Measurements from ENCODE around the gene MARCO. TPM values are rescaled to one million over a fixed set of nuclear protein-coding genes. Genes with fewer than 3 reads are reported as not detected.
A peak's percentile ranks its signal among the peaks of the same experiment; 100 is the strongest.

The MARCO gene
- total and polyA plus RNA-seq, 12 donors: 0.44 to 149 (median 34.4) TPM

DNA sequence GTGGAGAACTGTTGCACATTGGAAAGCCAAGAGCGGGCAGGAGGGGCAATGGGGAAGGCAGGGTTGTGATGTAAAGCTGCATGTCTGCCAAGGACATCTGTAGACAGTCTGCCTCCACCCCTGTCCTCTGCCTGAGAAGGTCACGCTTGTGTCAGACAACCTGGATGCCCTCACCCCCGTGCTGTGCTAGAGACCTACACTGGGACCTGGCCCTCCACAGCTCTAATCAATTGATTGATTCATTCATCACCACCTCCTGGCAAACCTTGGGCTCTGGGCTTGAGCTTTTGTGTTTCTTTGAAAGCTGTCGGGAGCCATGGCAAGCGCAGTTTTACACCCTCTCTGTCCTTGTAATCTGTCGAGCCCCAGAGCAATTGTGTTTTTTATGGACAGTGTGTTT is 41.1 kb downstream of the MARCO start:
- WGBS, 4 donors: 46 to 71% (median 63%) methylated on average over 6 of the region's 6 CpGs

GRCh38 chr2:118983915-118984314 is 41.9 kb downstream of the MARCO start:
- Histone ChIP-seq H3K9me3 (replicated peaks in 1 of 3) (no peaks in the 10 kb centered on the region), H3K4me3 (no peak overlapping the region), H3K27me3 (no peaks in the 10 kb centered on the region), H3K36me3 (replicated peaks in 1 of 2) (no peaks in the 10 kb centered on the region), H3K27ac (no peak overlapping the region), H3K4me1 (replicated peaks in 1 of 2) (no peaks in the 10 kb centered on the region)
- WGBS, 4 donors: 63 to 86% (median 78%) methylated on average over 1 of the region's 1 CpG
- no peak for DNase-seq
- TF ChIP-seq POLR2A (IDR thresholded peaks at IDR 0.05) (no peak), CTCF (IDR thresholded peaks at IDR 0.05) (no peak)
- intact Hi-C loops (cut with DNase I): no loop called here

More for the DNA sequence above, 41.1 kb downstream of the MARCO start:
- DNase-seq: no peak
- Histone ChIP-seq H3K27ac (no peak overlapping the region), H3K4me3 (no peak overlapping the region), H3K36me3 (replicated peaks in 1 of 2) (no peaks in the 10 kb centered on the region), H3K4me1 (replicated peaks in 1 of 2) (no peaks in the 10 kb centered on the region), H3K9me3 (replicated peaks in 1 of 3) (no peaks in the 10 kb centered on the region), H3K27me3 (no peaks in the 10 kb centered on the region)
- no peak for TF ChIP-seq POLR2A (IDR thresholded peaks at IDR 0.05)
- TF ChIP-seq CTCF (IDR thresholded peaks at IDR 0.05): no peak
- intact Hi-C loops (cut with DNase I): no loop called here

DNA sequence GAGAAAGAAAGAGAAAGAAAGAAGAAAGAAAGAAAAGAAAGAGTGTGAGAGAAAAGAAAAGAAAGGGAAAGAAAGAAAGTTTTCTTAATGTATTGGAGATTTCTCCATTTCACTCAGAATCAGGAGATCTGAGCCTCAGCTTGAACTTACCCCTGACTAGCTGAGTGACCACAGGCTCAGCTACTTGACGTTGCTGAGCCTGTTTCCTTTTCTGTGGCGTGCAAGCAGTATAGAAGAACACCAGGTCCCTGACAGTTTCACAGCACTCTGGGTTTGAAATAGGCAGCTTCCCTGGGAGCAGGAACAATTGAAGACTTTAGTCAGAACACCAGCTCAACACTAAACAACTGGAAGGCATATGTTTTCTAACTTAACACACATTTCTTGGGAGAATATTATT is 44.7 kb downstream of the MARCO start:
- DNase-seq: no peak
- intact Hi-C loops (cut with DNase I): no loop called here
- WGBS, 4 donors: 10 to 38% (median 30%) methylated on average over 2 of the region's 2 CpGs

GRCh38 chr2:118987886-118988285 is 45.9 kb downstream of the MARCO start:
- no peaks in the 10 kb centered on the region for H3K36me3 ChIP-seq (replicated peaks in 1 of 2)
- H3K9me3 ChIP-seq (replicated peaks in 1 of 3): no peaks in the 10 kb centered on the region
- no peaks in the 10 kb centered on the region for H3K27me3 ChIP-seq
- no peaks in the 10 kb centered on the region for H3K4me1 ChIP-seq (replicated peaks in 1 of 2)
- no peak overlapping the region for H3K4me3 ChIP-seq
- WGBS, 4 donors: 75 to 82% (median 80%) methylated on average over 2 of the region's 2 CpGs
- peak in 1 of 7 donors; percentile 9 for DNase-seq
- no peak for TF ChIP-seq CTCF (IDR thresholded peaks at IDR 0.05)
- no peak overlapping the region for H3K27ac ChIP-seq
- intact Hi-C loops (cut with DNase I): no loop called here

More for the DNA sequence above, 44.7 kb downstream of the MARCO start:
- no peak overlapping the region for H3K4me3 ChIP-seq
- no peaks in the 10 kb centered on the region for H3K36me3 ChIP-seq (replicated peaks in 1 of 2)
- TF ChIP-seq POLR2A (IDR thresholded peaks at IDR 0.05) (no peak), CTCF (IDR thresholded peaks at IDR 0.05) (no peak)
- H3K27me3 ChIP-seq: no peaks in the 10 kb centered on the region
- no peak overlapping the region for H3K27ac ChIP-seq
- H3K4me1 ChIP-seq (replicated peaks in 1 of 2): no peaks in the 10 kb centered on the region
- H3K9me3 ChIP-seq (replicated peaks in 1 of 3): no peaks in the 10 kb centered on the region
